Upper lobe of left lung (tissue), 4 donors: ENCODE data around the gene ITLN1.
A peak's percentile ranks its signal among the peaks of the same experiment; 100 is the strongest.

Source experiments
- POLR2A ChIP-seq, 4 donors: fragments of 450-650 bp; IDR thresholded peaks; one replicate each; pipeline ENCODE4 v1.5.1; 2016 to 2017; ENCODE audit warnings: antibody characterized with exemption in 4 of 4, mild to moderate bottlenecking in 2 of 4
- TF ChIP-seq, protein P1 (sequence below), 6 experiments: fragments of 450-650 bp in 4 of 6; fragments of 200-600 bp in 2 of 6; sonication (generic) in 2 of 6; IDR thresholded peaks; one replicate each; pipeline ENCODE4 v1.5.1; 2016 to 2019; ENCODE audit warnings: antibody characterized with exemption in 6 of 6

DNA sequence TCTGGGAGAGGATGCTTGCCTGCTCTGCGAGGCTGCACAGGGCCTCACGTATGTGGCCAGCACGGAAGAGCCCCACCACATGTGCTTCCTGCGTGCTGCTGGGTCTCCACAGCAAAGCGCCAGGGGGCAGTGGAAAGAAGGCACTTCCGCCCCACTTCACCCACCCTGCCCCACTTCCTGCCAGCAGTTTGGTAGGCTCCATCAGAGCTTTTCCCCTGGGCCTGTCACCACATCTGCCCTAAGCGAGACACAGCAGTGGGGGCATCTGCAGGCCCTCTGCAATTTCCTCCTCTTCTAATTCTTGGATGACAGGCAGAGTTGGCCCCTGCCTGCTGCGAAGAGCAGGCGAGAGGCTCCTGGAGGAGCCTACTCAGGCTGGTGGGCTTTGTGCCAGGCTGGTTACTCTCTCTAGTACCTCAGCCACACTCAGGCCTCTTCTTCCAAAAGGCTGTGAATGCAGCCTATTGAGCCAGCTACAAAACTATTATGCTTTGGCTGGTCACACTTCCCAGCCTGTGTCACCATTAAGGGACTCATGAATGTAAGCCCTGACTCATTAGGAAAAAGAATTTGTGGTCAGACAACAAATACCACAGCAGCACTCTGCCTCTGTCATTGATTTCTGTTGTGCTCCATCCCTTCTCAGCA, 47.3 kb downstream of the ITLN1 start:
- TF ChIP-seq, protein P1, sequence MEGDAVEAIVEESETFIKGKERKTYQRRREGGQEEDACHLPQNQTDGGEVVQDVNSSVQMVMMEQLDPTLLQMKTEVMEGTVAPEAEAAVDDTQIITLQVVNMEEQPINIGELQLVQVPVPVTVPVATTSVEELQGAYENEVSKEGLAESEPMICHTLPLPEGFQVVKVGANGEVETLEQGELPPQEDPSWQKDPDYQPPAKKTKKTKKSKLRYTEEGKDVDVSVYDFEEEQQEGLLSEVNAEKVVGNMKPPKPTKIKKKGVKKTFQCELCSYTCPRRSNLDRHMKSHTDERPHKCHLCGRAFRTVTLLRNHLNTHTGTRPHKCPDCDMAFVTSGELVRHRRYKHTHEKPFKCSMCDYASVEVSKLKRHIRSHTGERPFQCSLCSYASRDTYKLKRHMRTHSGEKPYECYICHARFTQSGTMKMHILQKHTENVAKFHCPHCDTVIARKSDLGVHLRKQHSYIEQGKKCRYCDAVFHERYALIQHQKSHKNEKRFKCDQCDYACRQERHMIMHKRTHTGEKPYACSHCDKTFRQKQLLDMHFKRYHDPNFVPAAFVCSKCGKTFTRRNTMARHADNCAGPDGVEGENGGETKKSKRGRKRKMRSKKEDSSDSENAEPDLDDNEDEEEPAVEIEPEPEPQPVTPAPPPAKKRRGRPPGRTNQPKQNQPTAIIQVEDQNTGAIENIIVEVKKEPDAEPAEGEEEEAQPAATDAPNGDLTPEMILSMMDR (IDR thresholded peaks at IDR 0.05), result peak in 1 of 6 experiments; percentile 18
- no peak for TF ChIP-seq POLR2A (IDR thresholded peaks at IDR 0.05)
